Neutrophil (primary cell): ENCODE measurements around the gene C1QTNF1.
"Not testable (repeated sequence)": the region's sequence is repeated elsewhere in the genome, so short reads cannot be mapped to it uniquely, and the experiment has no call there.

Experiments
- H3K27ac ChIP-seq: fragments of 200-600 bp; sonication (generic); 2 replicates; pipeline ENCODE4 v1.5.1; 2016; ENCODE audit warnings: mild to moderate bottlenecking, moderate library complexity
- H3K27me3 ChIP-seq: fragments of 200-600 bp; sonication (generic); 2 replicates; pipeline ENCODE4 v1.6.0; 2016; ENCODE audit warnings: mild to moderate bottlenecking
- H3K36me3 ChIP-seq: fragments of 200-600 bp; sonication (generic); 2 replicates; pipeline ENCODE4 v1.5.1; 2017
- H3K4me1 ChIP-seq, 2 experiments: fragments of 200-600 bp in 1 of 2; sonication (generic) in 1 of 2; 1 replicate in 1 of 2; 2 replicates in 1 of 2; pipeline versions ENCODE4 v1.5.1 to v1.6.1; 2013 to 2016; ENCODE audit warnings: low read depth in 1 of 2, low read length in 1 of 2, mild to moderate bottlenecking in 1 of 2, moderate library complexity in 1 of 2; ENCODE audit not compliant: control insufficient read depth in 1 of 2, insufficient read depth in 1 of 2
- H3K4me3 ChIP-seq, 2 experiments: fragments of 200-600 bp in 1 of 2; sonication (generic) in 1 of 2; 1 replicate in 1 of 2; 2 replicates in 1 of 2; pipeline ENCODE4 v1.5.1; 2013 to 2016; ENCODE audit warnings: low read depth in 1 of 2, low read length in 1 of 2, mild to moderate bottlenecking in 1 of 2, moderate library complexity in 1 of 2
- H3K9me3 ChIP-seq: fragments of 200-600 bp; sonication (generic); 2 replicates; pipeline ENCODE4 v1.5.1; 2016
- TF ChIP-seq, protein P1 (sequence below): fragments of 200-600 bp; sonication (generic); IDR thresholded peaks from 2 replicates; pipeline ENCODE4 v1.5.1; 2016; ENCODE audit warnings: antibody characterized with exemption

C1QTNF1 gene

DNA sequence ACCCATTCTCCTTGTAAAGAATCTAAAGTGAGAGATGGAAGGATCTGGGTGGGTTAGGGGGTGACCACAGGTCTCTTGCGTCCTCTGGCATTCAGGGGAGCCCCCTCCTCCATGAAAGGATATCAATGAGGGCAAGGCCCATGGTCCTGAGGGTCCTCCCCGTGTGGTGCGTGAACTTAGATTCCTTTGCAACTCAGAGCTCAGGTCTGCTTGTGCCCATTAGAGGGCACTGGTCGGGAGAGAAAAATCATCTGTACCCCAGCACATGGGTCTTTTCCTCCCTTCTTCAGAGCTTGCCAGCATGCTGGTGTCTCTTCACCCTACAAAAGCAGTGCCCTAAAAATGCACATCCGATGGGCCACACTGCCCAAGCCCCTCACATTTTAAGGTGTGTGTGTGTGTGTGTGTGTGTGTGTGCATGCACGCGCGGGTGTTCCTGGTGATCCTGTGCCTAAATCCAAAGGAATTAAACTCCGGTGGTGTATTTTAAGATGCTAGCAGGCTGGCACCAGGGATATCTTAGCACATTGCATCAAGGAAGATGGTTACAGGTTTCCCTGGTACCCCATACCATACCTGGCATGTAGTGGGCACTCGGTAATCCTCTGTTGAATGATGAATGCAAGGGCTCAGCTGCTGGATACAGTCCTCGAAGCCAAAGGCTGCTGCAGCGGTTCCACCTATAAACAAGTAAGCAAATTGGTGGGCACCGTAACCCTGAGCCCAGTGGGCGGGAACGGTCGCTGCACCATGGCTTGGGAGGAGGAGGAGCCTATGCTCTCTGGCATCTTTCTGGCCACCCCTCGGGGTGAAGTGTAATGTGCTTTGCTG, 4.7 kb downstream of the C1QTNF1 start:
- H3K27me3 ChIP-seq, result peaks cover 92% of the 10 kb centered on the region
- H3K4me3 ChIP-seq, result no peak overlapping the region

DNA sequence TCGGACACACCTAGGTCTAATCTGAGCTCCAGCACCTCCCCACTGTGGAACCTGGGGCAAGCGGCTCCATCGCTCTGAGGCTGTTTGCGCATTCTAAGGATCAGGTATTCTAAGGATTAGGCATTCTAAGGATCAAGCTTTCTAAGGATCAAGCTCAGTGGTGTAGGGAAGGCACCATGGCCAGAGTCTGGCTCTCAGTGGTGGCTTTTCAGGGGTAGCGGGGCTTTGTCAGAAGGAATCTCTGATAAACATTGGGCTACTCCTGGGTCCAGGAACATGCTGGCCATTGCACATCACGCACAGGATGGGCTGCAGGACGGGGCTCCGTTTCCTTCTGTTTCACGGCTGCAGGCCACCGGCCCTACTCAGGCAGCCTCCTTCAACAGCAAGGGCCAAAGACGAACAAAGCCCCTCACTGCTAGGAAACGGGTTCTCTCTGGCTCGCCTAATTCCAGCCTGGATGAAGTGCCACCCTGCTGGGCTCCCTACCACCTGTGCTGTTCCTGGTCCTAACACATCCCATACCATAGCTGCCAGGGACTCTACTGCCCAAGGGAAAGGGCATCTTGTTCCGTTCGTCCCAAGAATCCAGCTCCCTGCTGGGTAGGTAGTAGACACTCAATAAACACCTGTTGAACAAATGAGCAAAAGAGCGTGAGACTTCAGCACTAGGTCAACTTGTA, 5.5 kb downstream of the C1QTNF1 start:
- Histone ChIP-seq H3K27me3 (peaks cover 92% of the 10 kb centered on the region), H3K36me3 (no peaks in the 10 kb centered on the region), H3K27ac (no peak overlapping the region), H3K9me3 (no peaks in the 10 kb centered on the region), H3K4me1 (peaks cover 0 to 1% of the 10 kb centered on the region in 2 experiments), H3K4me3 (no peak overlapping the region)
- TF ChIP-seq, protein P1, sequence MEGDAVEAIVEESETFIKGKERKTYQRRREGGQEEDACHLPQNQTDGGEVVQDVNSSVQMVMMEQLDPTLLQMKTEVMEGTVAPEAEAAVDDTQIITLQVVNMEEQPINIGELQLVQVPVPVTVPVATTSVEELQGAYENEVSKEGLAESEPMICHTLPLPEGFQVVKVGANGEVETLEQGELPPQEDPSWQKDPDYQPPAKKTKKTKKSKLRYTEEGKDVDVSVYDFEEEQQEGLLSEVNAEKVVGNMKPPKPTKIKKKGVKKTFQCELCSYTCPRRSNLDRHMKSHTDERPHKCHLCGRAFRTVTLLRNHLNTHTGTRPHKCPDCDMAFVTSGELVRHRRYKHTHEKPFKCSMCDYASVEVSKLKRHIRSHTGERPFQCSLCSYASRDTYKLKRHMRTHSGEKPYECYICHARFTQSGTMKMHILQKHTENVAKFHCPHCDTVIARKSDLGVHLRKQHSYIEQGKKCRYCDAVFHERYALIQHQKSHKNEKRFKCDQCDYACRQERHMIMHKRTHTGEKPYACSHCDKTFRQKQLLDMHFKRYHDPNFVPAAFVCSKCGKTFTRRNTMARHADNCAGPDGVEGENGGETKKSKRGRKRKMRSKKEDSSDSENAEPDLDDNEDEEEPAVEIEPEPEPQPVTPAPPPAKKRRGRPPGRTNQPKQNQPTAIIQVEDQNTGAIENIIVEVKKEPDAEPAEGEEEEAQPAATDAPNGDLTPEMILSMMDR, result no peak

More for the DNA sequence above, 4.7 kb downstream of the C1QTNF1 start:
- no peaks in the 10 kb centered on the region for H3K36me3 ChIP-seq
- H3K27ac ChIP-seq, result no peak overlapping the region
- H3K4me1 ChIP-seq, result peaks cover 0 to 9% of the 10 kb centered on the region in 2 experiments
- TF ChIP-seq, protein P1, result no peak
- H3K9me3 ChIP-seq, result no peaks in the 10 kb centered on the region

DNA sequence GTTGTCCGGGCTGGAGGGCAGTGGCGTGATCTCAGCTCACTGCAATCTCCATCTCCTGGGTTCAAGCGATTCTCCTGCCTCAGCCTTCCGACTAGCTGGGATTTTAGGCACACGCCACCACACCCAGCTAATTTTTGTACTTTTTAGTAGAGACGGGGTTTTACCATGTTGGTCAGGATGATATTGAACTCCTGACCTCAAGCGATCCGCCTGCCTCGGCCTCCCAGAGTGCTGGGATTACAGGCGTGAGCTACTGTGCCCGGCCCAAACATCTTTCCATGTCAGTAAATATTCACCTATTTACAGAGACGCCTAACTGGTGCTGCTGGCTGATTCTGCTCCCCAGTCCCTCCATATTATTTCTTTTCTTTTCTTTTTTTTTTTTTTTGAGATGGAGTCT, 6.7 kb downstream of the C1QTNF1 start:
- H3K4me3 ChIP-seq, H3K4me1 ChIP-seq, H3K27ac ChIP-seq, H3K9me3 ChIP-seq, H3K36me3 ChIP-seq: not testable (repeated sequence)
- H3K27me3 ChIP-seq, result peaks cover 92% of the 10 kb centered on the region

DNA sequence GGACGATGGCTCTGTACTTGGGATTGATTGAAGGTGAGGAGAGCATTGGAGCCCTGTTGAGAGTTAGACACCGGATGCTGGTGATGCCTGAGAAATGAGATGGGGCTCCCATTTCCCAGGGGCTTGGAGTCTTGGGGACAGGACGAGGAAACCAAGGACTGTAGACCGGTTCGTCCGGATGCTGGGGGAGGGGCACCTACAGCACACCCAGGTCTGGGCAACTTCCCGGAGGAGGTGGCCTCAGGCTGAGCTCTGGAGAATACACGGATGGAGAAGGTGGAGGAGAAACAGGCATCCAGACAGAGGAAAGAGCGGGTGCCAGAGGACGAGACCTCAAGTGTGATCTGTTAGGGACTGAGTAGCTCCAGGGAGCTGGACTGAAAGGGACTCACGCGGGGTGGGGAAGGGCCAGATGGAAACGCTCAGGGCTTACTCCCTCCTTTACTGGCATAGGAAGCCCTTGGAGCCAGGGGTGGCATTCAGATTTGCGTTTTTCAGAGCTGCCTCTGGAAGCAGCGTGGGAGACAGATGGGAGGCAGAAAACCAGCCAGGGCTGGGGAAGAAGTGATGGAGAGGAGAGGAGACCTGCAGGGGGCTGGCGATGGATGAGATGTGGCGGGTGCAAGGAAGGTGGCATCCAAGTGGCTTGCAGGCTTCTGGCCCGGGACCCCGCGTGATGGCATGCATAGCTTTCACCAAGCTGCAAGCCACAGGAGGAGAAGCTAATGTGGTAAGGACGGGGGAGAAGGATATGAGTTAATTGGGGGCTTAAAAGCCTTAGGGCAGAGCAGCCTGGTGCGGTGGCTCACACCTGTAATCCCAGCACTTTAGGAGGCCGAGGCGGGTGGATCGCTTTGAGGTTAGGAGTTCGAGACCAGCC, 8.3 kb downstream of the C1QTNF1 start:
- Histone ChIP-seq H3K27me3 (peaks cover 86% of the 10 kb centered on the region), H3K4me1 (no peaks in the 10 kb centered on the region)

DNA sequence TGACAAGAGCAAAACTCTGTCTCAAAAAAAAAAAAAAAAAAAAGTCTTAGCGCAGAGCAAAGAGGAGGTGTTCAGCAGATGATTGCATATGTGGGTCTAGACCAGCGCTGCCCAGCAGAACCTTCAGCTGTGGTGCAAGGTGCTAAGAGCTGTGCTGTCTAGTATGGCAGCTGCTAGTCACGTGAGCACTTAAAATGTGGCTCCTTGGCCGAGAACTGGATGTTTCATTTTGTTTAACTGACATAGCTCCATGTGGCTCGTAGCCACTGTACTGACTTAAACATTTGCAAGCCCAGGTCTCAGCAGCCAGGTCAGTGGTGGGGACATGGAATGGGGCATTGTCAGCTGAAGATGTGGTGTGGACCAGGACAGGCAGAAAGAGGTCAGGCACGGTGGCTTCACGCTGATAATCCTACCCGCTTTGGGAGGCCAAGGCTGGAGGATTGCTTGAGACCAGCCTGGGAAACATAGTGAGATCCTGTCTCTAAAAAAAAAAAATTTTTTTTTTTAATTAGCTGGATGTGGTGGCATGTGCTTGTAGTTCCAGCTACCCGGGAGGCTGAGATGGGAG, 9.2 kb downstream of the C1QTNF1 start:
- no peaks in the 10 kb centered on the region for H3K4me1 ChIP-seq
- H3K9me3 ChIP-seq, result no peaks in the 10 kb centered on the region
- TF ChIP-seq, protein P1, result no peak
- H3K4me3 ChIP-seq, result no peak overlapping the region
- H3K27me3 ChIP-seq, result peaks cover 83% of the 10 kb centered on the region
- no peaks in the 10 kb centered on the region for H3K36me3 ChIP-seq
- H3K27ac ChIP-seq, result no peak overlapping the region

More for the DNA sequence above, 8.3 kb downstream of the C1QTNF1 start:
- Histone ChIP-seq H3K27ac (no peak overlapping the region), H3K36me3 (no peaks in the 10 kb centered on the region), H3K9me3 (no peaks in the 10 kb centered on the region), H3K4me3 (no peak overlapping the region)
- TF ChIP-seq, protein P1, result no peak
